SK-N-SH (cell line): ENCODE measurements around the gene CBLN3. TPM values are rescaled to one million over a fixed set of nuclear protein-coding genes. Genes with fewer than 3 reads are reported as not detected.

Experiments used
- CTCF ChIA-PET: fragments of 300-600, 350-600 bp; formaldehyde crosslinking; extraction: SDS; loops from one replicate; lab custom pipeline; 2021; lab: Yijun Ruan, JAX
- POLR2A ChIA-PET: fragments of 350-600 bp; sonication (Branson Sonifier 250); formaldehyde crosslinking; extraction: SDS; loops from one replicate; lab custom pipeline; 2020; ENCODE audit warnings: antibody characterized with exemption, inconsistent platforms; lab: Yijun Ruan, JAX
- DNase-seq: peaks from one replicate; pipeline ENCODE4 v3.0.0; 2012
- H2AFZ ChIP-seq: fragments of 200-600 bp; sonication (generic); 2 replicates; pipeline ENCODE4 v1.8.1; 2016; ENCODE audit warnings: antibody characterized with exemption, mild to moderate bottlenecking, low read depth
- H3F3A ChIP-seq: fragments of 200-600 bp; sonication (generic); replicated peaks from 2 replicates; pipeline ENCODE3; 2016; ENCODE audit warnings: antibody characterized with exemption, mild to moderate bottlenecking; ENCODE audit not compliant: insufficient read depth
- H3K27ac ChIP-seq, 2 experiments: fragments of 200-500 bp in 1 of 2; fragments of 200-600 bp in 1 of 2; sonication (Bioruptor generic) in 1 of 2; sonication (generic), shearing (Covaris generic) in 1 of 2; 2 replicates each; pipeline versions ENCODE4 v1.5.1 to v1.6.1; 2014 to 2016; ENCODE audit warnings: low read depth in 2 of 2, inconsistent platforms in 1 of 2, low read length in 1 of 2, mild to moderate bottlenecking in 1 of 2, mixed read lengths in 1 of 2
- H3K27me3 ChIP-seq: fragments of 200-600 bp; sonication (generic), shearing (Covaris generic); 2 replicates; pipeline ENCODE4 v1.6.1; 2016; ENCODE audit warnings: mixed run types; ENCODE audit not compliant: insufficient read depth
- H3K36me3 ChIP-seq, 2 experiments: fragments of 200-500 bp in 1 of 2; fragments of 200-600 bp in 1 of 2; sonication (Bioruptor generic) in 1 of 2; sonication (generic) in 1 of 2; replicated peaks in 1 of 2; 2 replicates each; pipeline versions ENCODE3 to v1.5.1; 2014 to 2016; ENCODE audit warnings: low read length in 1 of 2, mild to moderate bottlenecking in 1 of 2; ENCODE audit not compliant: insufficient read depth in 2 of 2, control insufficient read depth in 1 of 2
- H3K4me1 ChIP-seq, 2 experiments: fragments of 200-500 bp in 1 of 2; fragments of 200-600 bp in 1 of 2; sonication (Bioruptor generic) in 1 of 2; sonication (generic), shearing (Covaris generic) in 1 of 2; 2 replicates each; pipeline versions ENCODE4 v1.5.1 to v1.6.1; 2014 to 2016; ENCODE audit warnings: low read depth in 1 of 2, low read length in 1 of 2, mixed run types in 1 of 2; ENCODE audit not compliant: insufficient read depth in 2 of 2, control insufficient read depth in 1 of 2
- H3K4me2 ChIP-seq: fragments of 200-600 bp; sonication (generic), shearing (Covaris generic); 2 replicates; pipeline ENCODE4 v1.6.1; 2017; ENCODE audit warnings: mixed run types
- H3K4me3 ChIP-seq, 2 experiments: fragments of 200-500 bp in 1 of 2; fragments of 200-600 bp in 1 of 2; sonication (Bioruptor generic) in 1 of 2; sonication (generic), shearing (Covaris generic) in 1 of 2; 2 replicates each; pipeline versions ENCODE4 v1.5.1 to v1.8.1; 2014 to 2016; ENCODE audit warnings: low read depth in 2 of 2, inconsistent platforms in 1 of 2, low read length in 1 of 2, mild to moderate bottlenecking in 1 of 2, mixed read lengths in 1 of 2, moderate library complexity in 1 of 2
- H3K79me2 ChIP-seq: fragments of 200-600 bp; sonication (generic); 2 replicates; pipeline ENCODE4 v1.8.1; 2017; ENCODE audit warnings: mild to moderate bottlenecking; ENCODE audit not compliant: insufficient read depth
- H3K9ac ChIP-seq: fragments of 200-600 bp; sonication (generic); 2 replicates; pipeline ENCODE4 v1.6.1; 2017; ENCODE audit warnings: mixed run types
- H3K9me2 ChIP-seq: fragments of 200-600 bp; sonication (generic); 2 replicates; pipeline ENCODE4 v1.6.1; 2017; ENCODE audit warnings: mixed run types
- H3K9me3 ChIP-seq: fragments of 200-600 bp; sonication (generic); 2 replicates; pipeline ENCODE4 v1.6.1; 2017; ENCODE audit warnings: mixed run types, mild to moderate bottlenecking, moderate library complexity
- H4K20me1 ChIP-seq: fragments of 200-600 bp; sonication (generic); 2 replicates; pipeline ENCODE4 v1.6.1; 2017; ENCODE audit warnings: mild to moderate bottlenecking, mixed run types; ENCODE audit not compliant: insufficient read depth
- FOSL2 ChIP-seq: IDR thresholded peaks from 2 replicates; pipeline ENCODE4 v1.4.0; 2012; ENCODE audit warnings: low read depth, mild to moderate bottlenecking, moderate library complexity, borderline replicate concordance
- FOXJ3 ChIP-seq: sonication (generic); formaldehyde crosslinking; IDR thresholded peaks from 2 replicates; pipeline ENCODE4 v1.5.1; 2020; ENCODE audit warnings: mild to moderate bottlenecking, missing genetic modification reagents
- FOXM1 ChIP-seq: IDR thresholded peaks from 2 replicates; pipeline ENCODE4 v1.4.0; 2012; ENCODE audit warnings: low read depth, mild to moderate bottlenecking
- GABPA ChIP-seq: IDR thresholded peaks from 2 replicates; pipeline ENCODE4 v1.4.0; 2012; ENCODE audit warnings: low read depth, mild to moderate bottlenecking
- GATA2 ChIP-seq: sonication (generic); formaldehyde crosslinking; IDR thresholded peaks from 2 replicates; pipeline ENCODE4 v1.5.0; 2020; ENCODE audit warnings: mild to moderate bottlenecking, missing genetic modification reagents
- JUND ChIP-seq: IDR thresholded peaks from 2 replicates; pipeline ENCODE4 v1.4.0; 2012
- NFIC ChIP-seq: IDR thresholded peaks from 2 replicates; pipeline ENCODE4 v1.4.0; 2012; ENCODE audit warnings: borderline replicate concordance
- PBX3 ChIP-seq: IDR thresholded peaks from 2 replicates; pipeline ENCODE4; 2012
- POLR2AphosphoS5 ChIP-seq: IDR thresholded peaks from 2 replicates; pipeline ENCODE4 v1.6.1; 2012; ENCODE audit warnings: low read depth, low read length
- RFX5 ChIP-seq: IDR thresholded peaks from 2 replicates; pipeline ENCODE4 v1.6.1; 2012; ENCODE audit warnings: mild to moderate bottlenecking, improper control_type of control experiment, low read length
- YY1 ChIP-seq: IDR thresholded peaks from 2 replicates; pipeline ENCODE4 v1.4.0; 2012; ENCODE audit warnings: low read depth, mild to moderate bottlenecking
- WGBS: methylation state at CpG from one replicate; pipeline ENCODE4 v1.1.6; 2017; ENCODE audit warnings: low lambda C conversion rate; 5-methylcytosine and 5-hydroxymethylcytosine counted together
- polyA plus RNA-seq, 3 experiments: library from polyadenylated mRNA; depleted of rRNA; stranded (reverse); fragments of >200 nt; gene quantifications; 2 replicates each; pipeline ENCODE4 v1.2.3, GENCODE V29; 2012
- TF ChIP-seq, protein P1 (sequence below): IDR thresholded peaks from 2 replicates; pipeline ENCODE4 v1.4.0; 2012; ENCODE audit warnings: low read depth, borderline replicate concordance
- TF ChIP-seq, protein P2 (sequence below): fragments of 150-350 bp; IDR thresholded peaks from 2 replicates; pipeline ENCODE4 v1.6.1; 2017; ENCODE audit warnings: antibody characterized with exemption, low read length, low read depth, borderline replicate concordance
- TF ChIP-seq, protein P3 (sequence below): fragments of 200-600 bp; sonication (generic); IDR thresholded peaks from 2 replicates; pipeline ENCODE4 v1.6.1; 2017; ENCODE audit warnings: antibody characterized with exemption, mild to moderate bottlenecking, moderate library complexity

The CBLN3 gene
- polyA plus RNA-seq, 1 of the 3 experiments (the other 2 are of a cell fraction) = 1.8 TPM

GRCh38 chr14:24437736-24438067 lies 8.2 kb upstream of the CBLN3 start:
- H4K20me1 ChIP-seq = peaks cover 7% of the 10 kb centered on the region
- peaks cover 34% of the 10 kb centered on the region for H3F3A ChIP-seq
- no peak overlapping the region for H3K4me2 ChIP-seq
- H3K9me3 ChIP-seq = no peaks in the 10 kb centered on the region
- H3K4me1 ChIP-seq = peaks cover 3 to 17% of the 10 kb centered on the region in 2 experiments; a peak in 2 of 4 replicates
- CTCF ChIA-PET = interaction anchor here (0.9 to 16.4 kb wide), 25 partner anchors 16 to 195 kb away, joined by 3 to 445 read pairs (median 16); partner anchors contain the start of genes ADCY4, CIDEB, DHRS1 and LTB4R
- DNase-seq = no peak
- no peaks in the 10 kb centered on the region for H3K27me3 ChIP-seq
- no peak overlapping the region for H3K9ac ChIP-seq
- 91% methylated on average over 2 of the region's 2 CpGs for WGBS
- H3K27ac ChIP-seq = no peak overlapping the region
- no peak overlapping the region for H3K4me3 ChIP-seq
- H3K36me3 ChIP-seq = peaks cover 42 to 71% of the 10 kb centered on the region in 2 experiments
- POLR2A ChIA-PET = interaction anchor here (0.9 to 2.2 kb wide), 3 partner anchors 72 to 222 kb away, joined by 3 to 14 read pairs (median 10); partner anchors contain the start of gene MDP1
- H3K79me2 ChIP-seq = peaks cover 28% of the 10 kb centered on the region
- TF ChIP-seq, protein P1, sequence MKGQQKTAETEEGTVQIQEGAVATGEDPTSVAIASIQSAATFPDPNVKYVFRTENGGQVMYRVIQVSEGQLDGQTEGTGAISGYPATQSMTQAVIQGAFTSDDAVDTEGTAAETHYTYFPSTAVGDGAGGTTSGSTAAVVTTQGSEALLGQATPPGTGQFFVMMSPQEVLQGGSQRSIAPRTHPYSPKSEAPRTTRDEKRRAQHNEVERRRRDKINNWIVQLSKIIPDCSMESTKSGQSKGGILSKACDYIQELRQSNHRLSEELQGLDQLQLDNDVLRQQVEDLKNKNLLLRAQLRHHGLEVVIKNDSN = no peak
- TF ChIP-seq, protein P2, sequence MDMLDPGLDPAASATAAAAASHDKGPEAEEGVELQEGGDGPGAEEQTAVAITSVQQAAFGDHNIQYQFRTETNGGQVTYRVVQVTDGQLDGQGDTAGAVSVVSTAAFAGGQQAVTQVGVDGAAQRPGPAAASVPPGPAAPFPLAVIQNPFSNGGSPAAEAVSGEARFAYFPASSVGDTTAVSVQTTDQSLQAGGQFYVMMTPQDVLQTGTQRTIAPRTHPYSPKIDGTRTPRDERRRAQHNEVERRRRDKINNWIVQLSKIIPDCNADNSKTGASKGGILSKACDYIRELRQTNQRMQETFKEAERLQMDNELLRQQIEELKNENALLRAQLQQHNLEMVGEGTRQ = no peak
- no peak for TF ChIP-seq FOSL2
- TF ChIP-seq NFIC = no peak
- no peak for TF ChIP-seq PBX3
- no peak for TF ChIP-seq JUND
- no peak for TF ChIP-seq RFX5
- TF ChIP-seq GABPA = no peak
- no peak for TF ChIP-seq YY1
- TF ChIP-seq, protein P3, sequence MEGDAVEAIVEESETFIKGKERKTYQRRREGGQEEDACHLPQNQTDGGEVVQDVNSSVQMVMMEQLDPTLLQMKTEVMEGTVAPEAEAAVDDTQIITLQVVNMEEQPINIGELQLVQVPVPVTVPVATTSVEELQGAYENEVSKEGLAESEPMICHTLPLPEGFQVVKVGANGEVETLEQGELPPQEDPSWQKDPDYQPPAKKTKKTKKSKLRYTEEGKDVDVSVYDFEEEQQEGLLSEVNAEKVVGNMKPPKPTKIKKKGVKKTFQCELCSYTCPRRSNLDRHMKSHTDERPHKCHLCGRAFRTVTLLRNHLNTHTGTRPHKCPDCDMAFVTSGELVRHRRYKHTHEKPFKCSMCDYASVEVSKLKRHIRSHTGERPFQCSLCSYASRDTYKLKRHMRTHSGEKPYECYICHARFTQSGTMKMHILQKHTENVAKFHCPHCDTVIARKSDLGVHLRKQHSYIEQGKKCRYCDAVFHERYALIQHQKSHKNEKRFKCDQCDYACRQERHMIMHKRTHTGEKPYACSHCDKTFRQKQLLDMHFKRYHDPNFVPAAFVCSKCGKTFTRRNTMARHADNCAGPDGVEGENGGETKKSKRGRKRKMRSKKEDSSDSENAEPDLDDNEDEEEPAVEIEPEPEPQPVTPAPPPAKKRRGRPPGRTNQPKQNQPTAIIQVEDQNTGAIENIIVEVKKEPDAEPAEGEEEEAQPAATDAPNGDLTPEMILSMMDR = no peak
- no peak for TF ChIP-seq FOXM1
- no peak for TF ChIP-seq GATA2 (CRISPR knock-in tag)
- no peak for TF ChIP-seq FOXJ3 (CRISPR knock-in tag)
- TF ChIP-seq POLR2AphosphoS5 = no peak
- H3K9me2 ChIP-seq = no peaks in the 10 kb centered on the region
- H2AFZ ChIP-seq = no peak overlapping the region
